Activated CD8-positive, alpha-beta memory T cell treated with anti-CD3 and anti-CD28 coated beads, Interleukin-2, amount 50 U/mL, for 24 hours (primary cell): Measurements from ENCODE around the gene NCBP1.

Experiments
- DNase-seq: peaks from one replicate; pipeline ENCODE4 v3.0.0-alpha.2; 2020; ENCODE audit errors: extremely low read depth

NCBP1 gene

DNA sequence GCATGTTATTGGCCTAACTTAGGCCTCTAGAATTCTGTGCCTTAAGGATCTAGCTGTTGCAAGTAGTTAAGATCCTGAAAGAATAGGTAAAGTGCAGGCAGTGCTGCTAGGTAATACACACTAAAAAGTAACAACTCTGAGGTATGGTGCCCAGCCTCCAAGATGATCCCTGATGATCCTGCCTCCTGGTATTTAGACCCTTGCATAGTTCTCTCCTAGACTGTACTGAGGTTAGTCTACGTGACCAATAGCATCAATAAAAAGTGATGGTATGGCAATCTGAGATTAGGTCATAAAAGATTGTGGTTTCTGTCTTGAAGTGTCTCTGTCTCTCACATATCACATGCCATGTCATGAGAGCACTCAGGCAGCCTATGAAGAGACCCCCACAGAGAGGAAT is 9.7 kb upstream of the NCBP1 start:
- DNase-seq: no peak

DNA sequence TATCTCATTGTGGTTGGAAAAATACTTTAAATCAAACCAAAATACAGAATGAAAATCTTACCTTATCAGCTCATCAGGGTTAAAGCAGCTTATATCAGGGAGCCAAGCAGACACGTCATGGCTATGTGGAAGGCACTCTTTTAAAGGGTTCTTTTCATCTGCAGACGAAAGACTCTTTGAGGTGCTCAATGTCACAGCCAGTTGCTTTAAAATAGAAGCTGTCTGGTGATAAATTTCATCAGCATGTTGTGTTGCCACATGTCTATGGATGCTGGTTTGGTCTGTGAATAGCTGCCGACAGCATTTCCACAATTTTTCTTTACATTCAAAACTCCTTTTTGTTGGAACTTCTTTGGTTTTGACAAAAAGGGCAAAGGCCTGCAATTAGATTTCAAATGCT is 8.0 kb upstream of the NCBP1 start:
- DNase-seq: no peak

DNA sequence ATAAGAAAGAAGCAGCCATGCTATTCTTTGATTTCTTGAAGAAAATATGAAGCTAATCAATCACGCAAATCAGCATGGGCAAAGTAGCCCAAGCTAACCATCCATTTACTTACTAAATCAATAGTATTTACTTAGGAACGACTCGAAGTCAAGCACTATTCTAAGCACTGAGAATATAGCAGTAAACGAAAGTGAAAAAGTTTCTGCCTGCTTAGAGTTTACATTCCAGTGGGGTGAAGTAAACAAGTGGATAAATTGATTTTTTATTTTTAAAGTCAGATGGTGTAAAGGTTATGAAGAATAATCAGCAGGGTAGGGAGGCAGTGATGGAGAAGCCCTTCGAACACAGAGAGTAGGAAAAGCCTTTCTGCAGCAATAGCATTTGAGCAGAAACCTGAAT is 6.0 kb upstream of the NCBP1 start:
- DNase-seq: no peak

DNA sequence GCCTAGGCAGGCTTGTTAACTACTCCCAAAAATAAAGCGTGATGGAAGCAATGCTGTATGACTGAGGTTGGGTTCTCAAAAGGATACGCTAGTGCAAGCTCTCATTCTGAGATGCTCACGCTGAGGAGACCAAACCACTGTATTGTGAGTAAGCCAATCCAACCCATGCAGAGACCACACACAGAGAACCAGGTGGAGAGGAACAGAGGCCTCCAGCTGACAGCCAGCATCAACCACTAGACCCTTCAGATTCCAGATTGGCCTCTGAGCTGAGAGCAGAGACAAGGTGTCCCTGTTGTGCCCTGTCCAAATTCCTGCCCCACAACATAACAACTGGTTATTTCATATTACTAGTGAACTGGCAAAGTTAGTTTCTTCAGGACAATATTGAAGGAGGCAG is 5.0 kb upstream of the NCBP1 start:
- DNase-seq: no peak

DNA sequence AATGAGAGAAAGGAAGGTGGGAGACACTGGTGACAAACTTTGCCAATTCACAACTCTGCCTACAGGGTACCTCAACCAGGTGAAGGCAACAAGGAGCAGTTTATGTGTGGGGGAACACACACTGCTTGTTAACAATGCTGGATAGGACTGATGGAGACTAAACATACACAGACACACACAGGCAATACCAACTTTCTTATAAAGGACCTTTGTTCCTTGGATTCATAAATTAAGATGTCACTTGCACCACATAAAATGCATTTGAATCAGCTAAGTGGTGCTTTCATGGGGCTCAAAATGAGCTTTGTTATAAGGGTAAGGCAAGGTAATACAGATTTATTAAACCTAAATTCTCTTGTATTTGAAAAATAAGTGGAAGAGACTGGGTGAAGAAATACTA is 4.5 kb upstream of the NCBP1 start:
- DNase-seq: no peak

DNA sequence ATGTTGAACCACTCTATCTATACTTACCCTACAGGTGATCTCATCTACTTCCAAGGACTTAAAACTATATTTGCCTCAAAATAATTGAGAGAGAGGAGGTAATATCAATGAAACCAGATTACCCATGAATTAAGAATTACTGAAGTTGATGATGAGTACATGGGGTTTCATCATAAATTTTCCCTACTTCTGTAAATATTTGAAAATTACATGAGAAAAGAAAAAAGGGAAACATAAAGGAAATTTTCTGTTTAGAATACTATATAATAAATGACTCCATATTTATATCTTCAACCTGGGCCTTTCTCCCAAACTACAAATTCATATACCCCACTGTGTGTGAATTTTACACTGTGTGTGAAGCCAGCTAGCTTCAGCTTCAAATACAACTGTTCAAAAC is 3.0 kb upstream of the NCBP1 start:
- no peak for DNase-seq

DNA sequence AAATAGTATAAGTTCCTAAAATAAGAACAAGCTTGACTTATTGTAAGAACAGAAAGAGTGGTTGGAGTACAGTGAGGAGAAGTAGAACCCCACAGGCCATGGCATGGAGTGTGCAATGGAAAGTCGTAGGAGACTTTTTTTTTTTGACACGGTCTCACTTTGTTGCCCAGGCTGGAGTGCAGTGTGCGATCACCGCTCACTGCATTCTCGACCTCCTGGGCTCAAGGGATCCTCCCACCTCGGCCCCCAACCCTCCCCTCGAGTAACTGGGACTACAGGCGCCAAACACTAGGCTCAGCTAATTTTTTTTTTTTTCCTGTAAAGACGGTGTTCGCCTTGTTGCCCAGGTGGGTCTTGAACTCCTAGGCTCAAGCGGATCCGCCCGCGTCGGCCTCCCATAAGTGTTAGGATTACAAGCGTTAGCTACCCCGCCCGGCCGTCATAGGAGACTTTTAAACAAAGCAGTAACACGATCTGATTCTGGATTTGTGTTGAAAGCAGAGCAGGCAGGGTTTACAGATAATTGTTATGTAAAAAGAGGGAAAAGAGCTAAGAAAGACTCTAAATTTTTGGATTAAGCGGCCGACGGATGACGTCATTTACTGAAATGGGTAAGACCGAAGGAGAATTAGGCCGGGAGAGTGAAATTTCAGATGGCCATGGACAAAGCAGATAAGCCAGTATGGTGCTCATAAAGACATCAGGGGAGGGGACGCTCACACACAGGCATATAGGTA is 1.2 kb upstream of the NCBP1 start:
- no peak for DNase-seq

DNA sequence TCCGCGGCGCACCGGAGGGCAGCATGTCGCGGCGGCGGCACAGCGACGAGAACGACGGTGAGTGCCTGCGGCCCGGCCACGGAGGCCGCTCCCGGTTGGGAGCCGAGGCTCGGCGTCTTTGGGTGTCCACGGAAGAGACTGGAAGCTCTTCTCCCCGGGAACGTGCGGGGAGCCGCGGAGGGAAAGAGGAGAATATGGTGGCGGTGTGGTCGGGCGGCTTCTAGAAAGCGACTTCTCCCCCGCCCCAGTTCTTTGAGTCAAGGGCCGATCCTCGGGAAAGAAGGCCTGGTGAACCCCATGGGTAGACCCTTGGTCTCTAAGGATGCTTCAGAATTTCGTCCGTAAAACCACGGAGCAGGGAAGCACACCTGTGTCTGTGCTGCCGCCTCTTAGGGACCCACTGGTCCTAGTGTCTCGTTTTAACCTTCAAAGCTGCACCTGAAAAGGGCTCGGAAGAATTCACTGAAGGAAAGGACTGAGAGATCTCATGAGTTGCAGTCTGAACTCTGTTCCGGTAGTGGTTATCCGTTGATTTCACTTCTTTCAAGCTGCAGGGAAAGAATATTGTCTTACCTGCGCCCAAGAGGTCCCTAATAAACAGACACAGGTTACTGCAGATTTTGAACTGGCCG is 354 bp downstream of the NCBP1 start:
- DNase-seq: no peak

DNA sequence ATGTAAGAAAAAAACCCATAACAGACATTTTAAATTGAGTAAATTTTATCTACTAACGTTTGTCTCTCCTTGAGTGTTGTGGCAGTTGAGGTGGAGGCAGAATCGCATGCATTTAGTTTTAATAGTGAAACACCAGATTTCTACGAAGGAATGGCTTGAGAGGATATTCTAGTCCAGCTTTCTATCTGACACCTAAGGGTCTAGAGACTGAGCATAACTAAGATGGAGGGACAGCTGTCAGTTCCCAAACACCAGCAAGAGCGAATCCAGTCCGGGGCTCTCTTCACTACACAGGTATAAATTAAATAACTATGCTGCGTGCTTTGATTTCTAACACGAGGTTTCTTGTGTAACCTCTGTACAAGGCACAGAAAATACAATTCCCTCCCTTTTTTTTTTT is 1.4 kb downstream of the NCBP1 start:
- DNase-seq: no peak

DNA sequence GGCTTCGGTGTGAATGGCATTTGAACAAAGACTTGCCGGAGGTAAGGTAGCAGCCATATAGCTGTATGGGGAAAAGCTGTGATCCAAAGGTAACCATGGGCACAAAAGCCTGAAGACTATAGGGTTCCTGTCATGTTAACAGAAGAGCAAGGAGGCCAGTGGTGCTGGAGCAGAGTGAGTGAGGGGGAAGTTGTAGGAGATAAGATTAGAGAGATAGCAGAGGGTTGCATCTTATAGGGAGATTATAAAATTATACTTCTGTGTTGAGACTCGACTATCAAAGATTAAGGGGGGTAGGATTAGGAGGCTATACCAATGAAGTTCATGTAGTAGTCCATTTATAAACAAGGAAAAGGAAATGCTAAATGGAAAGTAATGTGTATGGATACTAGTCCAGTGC is 3.3 kb downstream of the NCBP1 start:
- DNase-seq: no peak

DNA sequence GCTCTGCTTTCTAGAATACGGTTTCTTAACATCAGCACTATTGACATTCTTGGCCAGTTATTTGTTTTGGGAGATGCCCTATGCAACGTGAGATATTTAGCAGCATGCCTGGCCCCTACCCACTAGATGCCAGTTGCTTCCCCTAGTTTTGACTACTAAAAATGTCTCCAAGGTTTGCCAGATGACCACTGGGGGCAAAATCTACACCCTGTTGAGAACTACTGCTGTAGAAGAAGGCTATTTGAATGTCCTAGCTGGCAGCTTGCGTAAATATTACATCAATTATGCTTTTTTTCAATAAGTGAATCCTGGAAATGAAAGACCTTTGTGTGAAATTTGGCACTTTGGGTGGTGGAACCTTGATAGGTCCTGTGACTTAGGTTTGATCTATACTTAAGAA is 5.0 kb downstream of the NCBP1 start:
- DNase-seq: no peak

DNA sequence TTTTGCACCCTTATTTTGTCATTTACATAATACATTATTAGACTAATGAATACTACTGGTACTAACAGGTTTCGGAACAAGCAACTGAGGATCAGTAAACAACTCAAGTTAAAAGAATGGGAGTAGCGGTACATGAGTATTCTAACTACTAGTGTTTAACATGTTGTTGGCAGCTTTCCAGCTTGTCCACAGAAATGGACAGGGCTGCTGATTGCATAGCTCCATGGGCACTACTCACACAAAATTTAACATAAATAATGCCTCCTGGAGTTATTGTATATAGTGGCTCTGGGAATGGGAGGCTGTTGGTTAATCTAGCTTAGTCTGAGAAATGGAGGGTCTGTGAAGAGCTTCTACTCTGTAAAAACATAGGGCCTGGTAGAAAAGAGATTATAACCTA is 6.7 kb downstream of the NCBP1 start:
- no peak for DNase-seq

DNA sequence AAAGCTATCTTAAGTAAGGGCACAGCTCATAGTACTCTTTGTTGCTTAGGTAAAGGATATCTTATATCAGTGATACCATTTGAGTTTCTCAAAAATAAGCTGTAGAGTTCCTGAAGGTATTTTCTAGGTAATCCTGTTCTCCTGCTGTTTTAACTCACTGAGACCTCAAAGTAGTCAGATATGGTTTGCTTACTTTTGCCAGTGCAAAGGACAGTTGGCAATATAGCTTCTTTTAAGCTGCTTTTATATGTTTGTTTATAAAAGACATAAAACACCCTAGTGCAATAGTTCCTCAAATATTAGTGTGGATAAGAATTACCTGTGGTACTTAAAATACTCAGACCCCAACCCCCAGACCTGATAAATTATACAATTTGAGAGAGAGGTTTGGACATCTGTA is 12.1 kb downstream of the NCBP1 start:
- DNase-seq: no peak

DNA sequence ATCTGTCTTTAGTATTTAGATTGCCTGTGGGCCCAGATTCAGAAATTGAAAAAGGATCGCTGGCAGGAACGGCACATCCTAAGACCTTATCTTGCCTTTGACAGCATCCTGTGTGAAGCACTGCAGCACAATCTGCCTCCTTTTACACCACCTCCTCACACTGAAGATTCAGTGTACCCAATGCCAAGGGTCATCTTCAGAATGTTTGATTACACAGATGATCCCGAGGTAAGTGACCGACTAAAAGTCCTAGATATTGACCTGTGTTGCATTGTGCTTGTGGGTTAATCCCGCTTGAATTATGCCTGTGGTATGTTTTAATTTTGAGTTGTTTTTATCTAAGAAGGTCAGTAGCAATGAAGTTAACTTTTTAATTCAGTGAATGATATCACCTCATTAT is 14.4 kb downstream of the NCBP1 start:
- DNase-seq: no peak

DNA sequence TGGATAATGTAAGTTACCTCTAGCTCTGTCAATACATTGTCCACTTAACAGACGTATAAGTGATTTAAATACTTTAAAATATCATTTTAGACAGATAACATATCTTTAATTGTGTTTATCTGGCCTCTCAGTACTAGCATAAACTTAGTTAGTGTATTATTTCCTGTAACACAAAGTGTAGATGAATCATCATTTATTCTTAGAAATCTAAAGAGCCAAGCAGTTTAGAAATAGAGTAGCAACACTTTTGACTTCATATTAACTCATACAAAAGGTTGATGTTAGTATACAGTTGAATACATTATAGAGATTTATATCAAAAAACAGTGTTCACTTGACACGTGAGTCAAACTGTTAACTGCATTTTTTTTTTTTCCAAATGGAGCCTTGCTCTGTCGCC is 18.0 kb downstream of the NCBP1 start:
- no peak for DNase-seq

DNA sequence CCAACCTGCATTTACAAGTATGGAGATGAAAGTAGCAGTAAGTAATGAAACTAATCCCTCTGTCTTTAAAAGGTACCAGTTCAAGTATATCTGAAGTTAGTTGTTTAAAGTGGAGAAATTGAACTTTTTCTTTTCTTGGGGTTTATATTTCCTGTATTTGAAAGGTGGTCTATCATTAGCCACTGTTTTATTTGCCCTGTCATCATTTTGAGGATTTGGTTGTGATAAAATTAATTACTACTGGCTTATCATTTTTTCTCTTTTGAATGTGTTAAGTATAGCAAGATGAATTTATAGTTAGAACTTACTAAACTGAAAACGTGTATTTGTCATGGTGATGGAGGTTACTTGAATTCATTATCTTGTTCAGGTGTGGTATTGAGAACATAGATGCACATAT is 25.1 kb downstream of the NCBP1 start:
- no peak for DNase-seq

DNA sequence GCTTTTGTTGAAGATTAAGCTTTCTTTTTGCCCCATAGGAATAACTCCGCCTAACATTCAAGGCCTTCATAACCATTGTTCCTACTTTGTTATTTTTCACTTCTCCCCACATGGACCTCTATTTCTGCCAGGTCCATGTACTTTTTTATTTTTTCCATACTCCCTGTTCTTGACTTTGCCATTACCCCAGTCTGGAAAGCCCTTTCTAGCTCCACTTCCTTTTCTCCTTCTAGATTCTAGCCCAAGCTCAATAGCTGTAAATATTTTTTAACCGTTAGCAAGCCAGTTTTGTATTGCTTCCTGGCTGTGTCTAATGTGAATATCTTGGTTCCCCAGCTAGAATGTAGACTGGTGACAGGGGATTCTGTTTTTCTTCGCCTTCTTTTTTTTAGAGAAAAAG is 26.1 kb downstream of the NCBP1 start:
- DNase-seq: no peak

DNA sequence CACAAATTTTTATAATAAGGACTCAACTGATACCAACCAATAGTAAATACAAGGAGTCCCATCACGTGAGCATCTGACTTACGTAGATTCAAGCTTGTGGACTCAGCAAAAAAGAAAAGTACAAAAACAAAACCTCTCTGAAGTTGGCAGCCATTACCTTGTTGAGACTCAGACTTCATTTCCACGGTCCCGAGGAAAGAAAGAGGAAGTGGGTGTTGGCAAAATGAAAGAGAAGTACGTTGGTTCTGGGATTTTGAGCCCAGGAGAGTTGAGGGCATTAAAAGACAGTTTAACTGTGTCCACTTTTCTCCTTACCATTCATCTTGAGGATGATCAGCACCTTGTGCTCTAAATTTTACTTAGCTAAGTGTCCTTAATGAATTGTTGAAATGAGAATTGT is 26.7 kb downstream of the NCBP1 start:
- no peak for DNase-seq

DNA sequence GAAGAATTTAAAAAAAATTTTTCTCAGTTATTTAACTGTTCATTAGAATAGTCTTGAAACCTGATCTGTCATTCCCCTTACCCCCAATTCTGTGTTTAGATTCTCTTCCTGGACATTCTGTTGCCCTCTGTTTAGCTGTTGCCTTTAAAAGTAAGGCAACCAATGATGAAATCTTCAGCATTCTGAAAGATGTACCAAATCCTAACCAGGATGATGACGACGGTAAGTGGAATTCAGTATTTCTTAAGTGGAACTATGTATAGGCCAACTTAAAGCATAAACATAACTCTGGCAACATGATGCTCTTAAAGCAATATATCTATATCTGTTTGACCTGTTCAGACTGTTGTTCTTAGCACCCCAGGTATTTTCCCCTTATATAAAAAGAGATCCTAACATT is 27.2 kb downstream of the NCBP1 start:
- DNase-seq: no peak

DNA sequence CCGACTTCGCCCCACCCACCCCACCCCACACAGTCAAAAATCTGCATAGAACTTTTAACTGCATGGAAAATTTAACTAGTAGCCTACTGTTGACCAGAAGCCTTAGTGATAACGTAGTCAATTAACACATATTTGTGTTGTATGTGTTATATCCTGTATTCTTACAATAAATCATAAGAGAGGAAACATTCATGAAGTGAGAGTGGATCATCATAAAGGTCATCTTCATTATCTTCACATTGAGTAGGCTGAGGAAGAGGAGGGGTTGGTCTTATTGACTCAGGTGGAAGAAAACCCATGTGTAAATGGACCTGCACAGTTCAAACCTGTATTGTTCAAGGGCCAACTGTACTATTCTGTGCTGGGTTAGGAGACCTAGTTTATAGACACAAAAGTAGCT is 32.1 kb downstream of the NCBP1 start:
- DNase-seq: no peak

DNA sequence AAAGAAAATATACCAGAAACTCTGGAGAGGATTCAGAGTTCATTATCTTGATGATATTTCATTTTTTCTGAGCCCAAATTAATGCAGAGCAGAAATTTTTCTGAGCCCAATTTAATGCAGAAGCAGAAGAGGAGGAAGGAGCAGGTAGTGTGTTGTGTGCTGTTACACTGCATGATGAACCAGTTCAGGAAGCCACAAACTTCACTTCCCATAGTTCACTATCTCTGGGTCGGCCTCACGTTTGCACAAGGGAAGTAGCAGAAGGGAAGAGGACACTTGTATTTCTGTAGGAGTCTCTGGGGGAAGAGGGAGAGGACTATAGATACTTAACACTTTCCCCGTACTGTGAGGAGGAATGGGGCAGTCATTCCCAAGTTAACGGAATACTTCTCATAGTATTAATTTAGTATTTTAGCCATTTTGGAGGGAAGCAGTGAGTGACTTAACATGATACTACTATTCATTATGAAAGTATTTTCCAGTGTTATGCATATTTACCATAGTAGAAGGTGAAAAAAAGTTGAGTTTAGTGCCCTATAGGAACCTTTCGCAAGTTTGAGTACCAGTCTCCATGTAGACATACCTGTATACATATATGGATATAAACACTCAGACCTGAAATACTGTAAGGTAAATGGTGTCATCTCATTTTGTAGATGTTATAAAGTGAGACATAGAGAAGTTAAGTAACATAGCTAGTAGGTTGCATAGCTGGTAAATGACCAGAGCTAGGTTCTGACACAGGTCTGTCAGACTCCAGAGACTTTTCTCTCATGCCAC is 33.5 kb downstream of the NCBP1 start:
- DNase-seq: no peak

DNA sequence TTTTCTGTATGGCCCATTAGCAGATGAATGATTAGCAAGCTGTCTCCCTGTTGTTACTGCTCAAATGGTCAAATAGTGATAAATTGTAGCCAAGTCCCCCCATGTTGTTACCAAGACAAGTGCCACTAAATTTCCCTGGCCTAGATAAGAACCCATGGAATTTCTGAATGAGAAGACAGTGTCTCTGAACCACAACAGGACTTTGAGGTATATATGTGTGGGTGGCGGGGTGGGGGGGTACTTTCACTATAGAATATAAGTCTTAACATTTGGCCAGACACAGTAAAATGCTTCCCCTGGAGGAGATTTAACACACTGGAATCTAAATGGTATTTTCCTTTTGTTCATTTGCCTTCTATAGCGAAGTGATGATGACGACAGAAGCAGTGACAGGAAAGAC is 34.9 kb downstream of the NCBP1 start:
- no peak for DNase-seq

DNA sequence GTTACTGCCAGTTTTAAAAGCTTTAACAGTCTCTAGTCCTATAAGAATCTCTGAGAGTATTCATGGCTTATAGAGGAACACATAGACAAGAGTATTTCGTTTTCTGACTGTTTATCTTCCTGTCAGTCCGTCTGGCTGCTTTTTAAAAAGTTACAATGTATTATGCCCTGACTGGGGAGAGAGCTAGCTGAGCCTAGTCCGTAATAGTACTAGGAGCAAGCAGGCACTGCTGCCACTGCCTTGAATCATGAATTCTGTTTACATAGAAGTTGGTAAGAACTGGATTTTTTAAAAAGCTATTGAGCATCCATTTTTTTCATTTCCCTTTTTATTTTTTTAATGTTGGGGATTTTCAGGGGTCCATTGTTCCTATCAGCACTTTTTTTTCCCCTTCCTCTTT is 37.0 kb downstream of the NCBP1 start:
- no peak for DNase-seq
